ENCODE data around the gene DNAI4.

DNA sequence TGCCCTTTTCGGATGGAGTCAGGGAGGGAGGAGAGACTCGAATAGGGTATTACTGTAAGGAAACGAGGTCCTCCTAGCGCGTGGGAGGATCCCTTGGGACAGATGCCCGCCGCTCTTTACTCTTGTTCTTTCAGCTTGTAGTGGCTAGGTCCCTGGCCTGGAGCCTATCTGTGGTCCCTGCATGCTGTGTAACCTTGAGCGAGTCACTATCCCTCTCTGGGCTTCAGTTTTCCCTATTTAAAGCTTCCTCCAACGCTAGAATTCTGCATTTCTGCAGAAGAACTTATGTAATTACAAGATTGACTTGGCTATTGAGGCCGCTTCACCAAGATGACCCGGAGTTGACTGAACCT lies 878 bp upstream of the DNAI4 start:
- TF ChIP-seq, protein P1, sequence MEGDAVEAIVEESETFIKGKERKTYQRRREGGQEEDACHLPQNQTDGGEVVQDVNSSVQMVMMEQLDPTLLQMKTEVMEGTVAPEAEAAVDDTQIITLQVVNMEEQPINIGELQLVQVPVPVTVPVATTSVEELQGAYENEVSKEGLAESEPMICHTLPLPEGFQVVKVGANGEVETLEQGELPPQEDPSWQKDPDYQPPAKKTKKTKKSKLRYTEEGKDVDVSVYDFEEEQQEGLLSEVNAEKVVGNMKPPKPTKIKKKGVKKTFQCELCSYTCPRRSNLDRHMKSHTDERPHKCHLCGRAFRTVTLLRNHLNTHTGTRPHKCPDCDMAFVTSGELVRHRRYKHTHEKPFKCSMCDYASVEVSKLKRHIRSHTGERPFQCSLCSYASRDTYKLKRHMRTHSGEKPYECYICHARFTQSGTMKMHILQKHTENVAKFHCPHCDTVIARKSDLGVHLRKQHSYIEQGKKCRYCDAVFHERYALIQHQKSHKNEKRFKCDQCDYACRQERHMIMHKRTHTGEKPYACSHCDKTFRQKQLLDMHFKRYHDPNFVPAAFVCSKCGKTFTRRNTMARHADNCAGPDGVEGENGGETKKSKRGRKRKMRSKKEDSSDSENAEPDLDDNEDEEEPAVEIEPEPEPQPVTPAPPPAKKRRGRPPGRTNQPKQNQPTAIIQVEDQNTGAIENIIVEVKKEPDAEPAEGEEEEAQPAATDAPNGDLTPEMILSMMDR (IDR thresholded peaks at IDR 0.05), result no peak
- TF ChIP-seq POLR2AphosphoS5 (IDR thresholded peaks at IDR 0.05; ENCODE audit: low read depth, low read length) (no peak), TCF7L2 (IDR thresholded peaks at IDR 0.05; ENCODE audit: low read depth, low read length) (no peak)
- TF ChIP-seq, protein P2, sequence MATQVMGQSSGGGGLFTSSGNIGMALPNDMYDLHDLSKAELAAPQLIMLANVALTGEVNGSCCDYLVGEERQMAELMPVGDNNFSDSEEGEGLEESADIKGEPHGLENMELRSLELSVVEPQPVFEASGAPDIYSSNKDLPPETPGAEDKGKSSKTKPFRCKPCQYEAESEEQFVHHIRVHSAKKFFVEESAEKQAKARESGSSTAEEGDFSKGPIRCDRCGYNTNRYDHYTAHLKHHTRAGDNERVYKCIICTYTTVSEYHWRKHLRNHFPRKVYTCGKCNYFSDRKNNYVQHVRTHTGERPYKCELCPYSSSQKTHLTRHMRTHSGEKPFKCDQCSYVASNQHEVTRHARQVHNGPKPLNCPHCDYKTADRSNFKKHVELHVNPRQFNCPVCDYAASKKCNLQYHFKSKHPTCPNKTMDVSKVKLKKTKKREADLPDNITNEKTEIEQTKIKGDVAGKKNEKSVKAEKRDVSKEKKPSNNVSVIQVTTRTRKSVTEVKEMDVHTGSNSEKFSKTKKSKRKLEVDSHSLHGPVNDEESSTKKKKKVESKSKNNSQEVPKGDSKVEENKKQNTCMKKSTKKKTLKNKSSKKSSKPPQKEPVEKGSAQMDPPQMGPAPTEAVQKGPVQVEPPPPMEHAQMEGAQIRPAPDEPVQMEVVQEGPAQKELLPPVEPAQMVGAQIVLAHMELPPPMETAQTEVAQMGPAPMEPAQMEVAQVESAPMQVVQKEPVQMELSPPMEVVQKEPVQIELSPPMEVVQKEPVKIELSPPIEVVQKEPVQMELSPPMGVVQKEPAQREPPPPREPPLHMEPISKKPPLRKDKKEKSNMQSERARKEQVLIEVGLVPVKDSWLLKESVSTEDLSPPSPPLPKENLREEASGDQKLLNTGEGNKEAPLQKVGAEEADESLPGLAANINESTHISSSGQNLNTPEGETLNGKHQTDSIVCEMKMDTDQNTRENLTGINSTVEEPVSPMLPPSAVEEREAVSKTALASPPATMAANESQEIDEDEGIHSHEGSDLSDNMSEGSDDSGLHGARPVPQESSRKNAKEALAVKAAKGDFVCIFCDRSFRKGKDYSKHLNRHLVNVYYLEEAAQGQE (IDR thresholded peaks at IDR 0.05; ENCODE audit: insufficient read depth in 1 of 2, low read depth in 2 of 2, low read length in 1 of 2), result no peak

Measured in Panc1 (cell line).